Activated naive CD8-positive, alpha-beta T cell treated with anti-CD3 and anti-CD28 coated beads, Interleukin-2, amount 50 U/mL, for 16 hours (primary cell): Measurements from ENCODE around the gene KRTAP12-3.
"Not testable (repeated sequence)": the region's sequence is repeated elsewhere in the genome, so short reads cannot be mapped to it uniquely, and the experiment has no call there.

ENCODE experiments used
- DNase-seq: peaks from one replicate; pipeline ENCODE4 v3.0.0-alpha.2; 2020; ENCODE audit warnings: low read depth, low spot score

The KRTAP12-3 gene

DNA sequence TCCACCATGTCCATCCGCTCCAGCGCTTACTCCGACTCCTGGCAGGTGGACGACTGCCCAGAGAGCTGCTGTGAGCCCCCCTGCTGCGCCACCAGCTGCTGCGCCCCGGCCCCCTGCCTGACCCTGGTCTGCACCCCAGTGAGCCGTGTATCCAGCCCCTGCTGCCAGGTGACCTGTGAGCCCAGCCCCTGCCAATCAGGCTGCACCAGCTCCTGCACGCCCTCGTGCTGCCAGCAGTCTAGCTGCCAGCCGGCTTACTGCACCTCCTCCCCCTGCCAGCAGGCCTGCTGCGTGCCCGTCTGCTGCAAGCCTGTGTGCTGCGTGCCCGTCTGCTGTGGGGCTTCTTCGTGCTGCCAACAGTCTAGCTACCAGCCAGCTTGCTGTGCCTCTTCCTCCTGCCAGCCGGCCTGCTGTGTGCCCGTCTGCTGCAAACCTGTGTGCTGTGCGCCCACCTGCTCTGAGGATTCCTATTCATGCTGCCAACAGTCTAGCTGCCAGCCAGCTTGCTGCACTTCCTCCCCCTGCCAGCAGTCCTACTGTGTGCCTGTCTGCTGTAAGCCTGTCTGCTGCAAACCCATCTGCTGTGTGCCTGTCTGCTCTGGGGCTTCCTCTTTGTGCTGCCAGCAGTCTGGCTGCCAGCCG, 30.4 kb upstream of the KRTAP12-3 start:
- not testable (repeated sequence) for DNase-seq

DNA sequence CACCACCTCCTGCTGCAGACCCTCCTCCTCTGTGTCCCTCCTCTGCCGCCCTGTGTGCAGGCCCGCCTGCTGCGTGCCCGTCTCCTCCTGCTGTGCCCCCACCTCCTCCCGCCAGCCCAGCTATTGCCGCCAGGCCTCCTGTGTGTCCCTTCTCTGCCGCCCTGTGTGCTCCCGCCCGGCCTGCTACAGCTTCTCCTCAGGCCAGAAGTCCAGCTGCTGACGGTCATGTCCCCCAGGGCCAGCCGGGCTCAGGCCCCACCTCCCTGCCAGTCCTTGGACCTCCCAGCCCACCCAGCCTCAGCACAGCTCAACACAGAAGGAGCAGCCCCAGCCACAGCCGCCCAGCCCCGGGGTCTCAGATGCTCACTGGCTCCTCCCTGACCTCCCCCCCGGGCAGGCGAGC, 29.9 kb upstream of the KRTAP12-3 start:
- not testable (repeated sequence) for DNase-seq

- DNase-seq: no peak
Measured at GRCh38 chr21:44628707-44629391, 28.9 kb upstream of the KRTAP12-3 start.

DNA sequence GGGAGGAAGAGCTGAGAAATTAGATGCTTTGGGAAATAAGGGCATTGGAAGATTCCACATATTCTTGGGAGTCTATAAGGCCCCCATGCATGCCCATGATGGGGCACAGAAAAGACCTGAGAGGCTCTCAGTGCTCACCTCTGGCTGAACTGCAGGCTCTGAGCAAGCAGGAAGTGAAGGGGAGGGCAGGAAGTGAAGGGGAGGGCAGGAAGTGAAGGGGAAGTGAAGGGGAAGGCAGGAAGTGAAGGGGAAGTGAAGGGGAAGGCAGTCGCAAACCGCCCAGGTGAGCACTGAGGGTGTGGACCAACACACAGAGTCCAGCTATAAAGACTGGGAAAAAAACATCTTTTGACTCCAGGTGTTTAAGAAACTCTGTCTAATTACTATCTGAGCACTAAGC, 27.3 kb upstream of the KRTAP12-3 start:
- DNase-seq: no peak

DNA sequence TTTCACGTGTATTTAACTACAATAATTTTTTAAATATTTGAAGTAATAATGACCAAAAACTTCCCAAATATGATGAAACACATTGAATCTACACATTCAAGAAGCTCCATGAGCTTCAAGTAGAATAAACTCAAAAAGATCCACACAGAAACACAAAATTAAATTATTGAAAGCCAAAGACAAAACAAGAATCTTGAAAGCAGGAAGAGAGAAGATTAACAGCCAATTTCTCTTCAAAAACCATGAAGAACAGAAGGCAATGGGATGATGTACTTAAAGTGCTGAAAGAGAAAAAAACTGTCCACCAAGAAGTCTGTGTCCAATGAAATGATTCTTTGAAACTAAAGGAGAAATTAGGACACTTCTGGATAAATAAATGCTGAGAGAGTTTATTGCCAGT, 25.7 kb upstream of the KRTAP12-3 start:
- no peak for DNase-seq

- DNase-seq: no peak
Measured at GRCh38 chr21:44636209-44637017, 21.3 kb upstream of the KRTAP12-3 start.

- no peak for DNase-seq
Measured at GRCh38 chr21:44637018-44637850, 20.5 kb upstream of the KRTAP12-3 start, which contains the start of gene KRTAP10-10. Gene KRTAP10-10 (plus strand): TSS chr21:44637356. CDS start chr21:44637418, 62 bp downstream.

DNA sequence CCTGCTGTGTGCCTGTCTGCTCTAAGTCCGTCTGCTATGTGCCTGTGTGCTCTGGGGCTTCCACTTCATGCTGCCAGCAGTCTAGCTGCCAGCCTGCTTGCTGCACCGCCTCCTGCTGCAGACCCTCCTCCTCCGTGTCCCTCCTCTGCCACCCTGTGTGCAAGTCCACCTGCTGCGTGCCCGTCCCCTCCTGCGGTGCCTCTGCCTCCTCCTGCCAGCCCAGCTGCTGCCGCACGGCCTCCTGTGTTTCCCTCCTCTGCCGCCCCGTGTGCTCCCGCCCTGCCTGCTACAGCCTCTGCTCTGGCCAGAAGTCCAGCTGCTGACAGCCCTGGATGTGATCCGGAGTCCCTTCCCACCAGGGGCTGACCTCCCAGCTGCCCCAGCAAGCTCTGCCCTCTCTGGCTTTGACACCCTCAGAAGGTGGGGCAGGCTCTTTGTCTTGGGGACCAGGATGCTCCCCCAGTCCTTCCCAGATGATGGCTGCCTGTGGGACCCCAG, 19.8 kb upstream of the KRTAP12-3 start:
- not testable (repeated sequence) for DNase-seq

GRCh38 chr21:44638506-44639330, 19.0 kb upstream of the KRTAP12-3 start:
- not testable (repeated sequence) for DNase-seq

- DNase-seq: no peak
Measured at GRCh38 chr21:44639331-44639655, 18.4 kb upstream of the KRTAP12-3 start.

DNA sequence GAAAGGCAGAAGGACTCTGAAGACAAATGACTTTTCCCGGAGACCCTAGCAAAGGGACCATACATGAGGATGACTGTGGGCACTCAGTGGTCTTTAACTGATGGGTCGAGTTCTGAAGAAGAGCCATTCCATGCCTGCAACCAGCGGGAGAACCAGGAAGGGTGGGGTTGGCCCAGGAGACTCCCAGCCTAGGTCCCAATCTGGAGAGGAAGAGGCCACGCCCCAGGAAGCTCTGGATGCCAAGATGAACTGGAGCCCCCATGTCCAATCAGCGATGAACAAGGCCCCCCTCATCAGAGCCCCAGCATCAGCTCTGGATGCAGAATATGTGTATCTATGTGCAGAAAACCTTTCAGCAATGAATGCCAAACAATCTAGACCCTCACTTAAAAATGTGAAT, 17.0 kb upstream of the KRTAP12-3 start:
- DNase-seq: no peak

- no peak for DNase-seq
Measured at GRCh38 chr21:44643741-44644310, 13.9 kb upstream of the KRTAP12-3 start.

DNA sequence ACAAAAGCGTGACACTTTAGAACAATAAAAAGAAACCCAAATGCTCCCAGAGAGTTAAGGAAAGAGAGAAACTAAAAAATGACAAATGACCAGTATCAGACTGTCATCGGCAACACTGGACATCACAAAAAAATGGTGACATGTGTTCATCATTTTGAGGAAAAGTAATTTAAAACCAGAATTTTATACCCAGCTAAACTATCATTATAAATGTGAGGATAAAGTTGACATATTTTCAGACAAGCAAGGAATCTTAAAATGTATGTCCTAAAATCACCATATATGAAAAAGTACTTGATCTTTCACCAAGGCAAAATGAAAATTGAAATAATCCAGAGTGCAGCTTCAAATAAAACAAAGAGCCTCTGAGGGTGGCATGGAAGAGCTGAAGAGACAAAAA, 12.9 kb upstream of the KRTAP12-3 start:
- DNase-seq: no peak

GRCh38 chr21:44646366-44647221, 11.1 kb upstream of the KRTAP12-3 start, which contains the start of gene KRTAP10-11:
Gene KRTAP10-11 (plus strand): TSS chr21:44646414. CDS start chr21:44646459, 45 bp downstream.
- not testable (repeated sequence) for DNase-seq

DNA sequence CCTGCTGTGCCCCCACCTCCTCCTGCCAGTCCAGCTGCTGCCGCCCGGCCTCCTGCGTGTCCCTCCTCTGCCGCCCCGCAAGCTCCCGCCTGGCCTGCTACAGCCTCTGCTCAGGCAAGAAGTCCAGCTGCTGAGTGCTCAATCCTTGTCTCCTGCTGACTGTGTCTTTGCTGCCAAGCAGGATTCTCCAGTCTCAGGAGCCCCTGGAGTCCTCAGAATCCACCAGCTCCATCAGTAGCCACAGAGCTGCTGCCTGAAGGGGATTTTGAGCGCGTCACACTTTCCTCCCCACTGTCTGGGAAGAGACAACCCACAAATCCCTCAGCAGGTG, 10.5 kb upstream of the KRTAP12-3 start:
- no peak for DNase-seq

- DNase-seq: no peak
Measured at GRCh38 chr21:44648557-44649311, 9.0 kb upstream of the KRTAP12-3 start.

DNA sequence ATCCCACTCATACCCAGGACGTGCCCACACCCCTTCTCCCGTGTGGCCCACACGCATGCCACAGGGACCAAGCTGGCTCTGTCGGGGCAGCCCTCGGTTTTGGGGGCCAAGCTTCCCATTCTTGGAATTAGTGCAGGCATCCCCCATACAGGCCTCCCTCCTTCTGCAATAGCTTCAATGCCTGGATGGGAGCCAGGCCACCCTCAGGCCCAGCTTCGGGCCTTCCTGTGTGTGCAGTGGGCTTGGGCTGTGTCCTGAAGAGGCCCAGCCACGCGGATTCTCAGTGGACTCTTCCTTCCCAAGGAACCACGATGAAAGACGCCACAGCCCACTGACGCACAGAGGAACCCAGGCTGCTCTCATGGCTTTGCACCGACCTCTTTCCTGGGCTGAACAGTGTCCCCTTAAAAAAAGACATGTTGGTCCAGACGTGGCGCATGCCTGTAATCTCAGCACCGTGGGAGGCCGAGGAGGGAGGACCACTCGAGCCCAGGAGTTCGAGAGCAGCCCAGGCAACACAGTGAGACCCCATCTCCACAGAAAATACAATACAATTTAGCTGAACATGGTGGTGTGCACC, 8.1 kb upstream of the KRTAP12-3 start:
- no peak for DNase-seq

GRCh38 chr21:44650265-44650972, 7.3 kb upstream of the KRTAP12-3 start:
- no peak for DNase-seq
